Adrenal gland (tissue), 12 donors: ENCODE measurements around the gene MED12L. TPM values are rescaled to one million over a fixed set of nuclear protein-coding genes. Genes with fewer than 3 reads are reported as not detected.
A peak's percentile ranks its signal among the peaks of the same experiment; 100 is the strongest.

Source experiments
- DNase-seq, 7 donors: peaks; one replicate each; pipeline ENCODE4 v3.0.0-alpha.2; 2019 to 2020
- H3K27ac ChIP-seq, 5 donors: fragments of 200-600 bp; sonication (generic) in 4 of 5; 1 replicate in 3 of 5; 2 replicates in 2 of 5; pipeline versions ENCODE4 v1.5.1 to v1.8.0; 2016 to 2020; ENCODE audit warnings: mild to moderate bottlenecking in 1 of 5
- H3K27me3 ChIP-seq: fragments of 200-600 bp; 2 replicates; pipeline ENCODE4 v1.8.0; 2021
- H3K36me3 ChIP-seq, 2 donors: fragments of 200-600 bp; replicated peaks in 1 of 2; 1 replicate in 1 of 2; 2 replicates in 1 of 2; pipeline versions ENCODE4 v1.5.1 to v1.8.0; 2018 to 2022
- H3K4me1 ChIP-seq, 2 donors: fragments of 200-600 bp; replicated peaks in 1 of 2; 1 replicate in 1 of 2; 2 replicates in 1 of 2; pipeline versions ENCODE4 v1.5.1 to v1.8.0; 2018 to 2021
- H3K4me3 ChIP-seq, 4 donors: fragments of 200-600 bp; sonication (generic) in 3 of 4; one replicate each; pipeline ENCODE4 v1.5.1; 2016 to 2018
- H3K9me3 ChIP-seq, 3 donors: fragments of 200-600 bp; sonication (generic) in 1 of 3; replicated peaks in 1 of 3; 1 replicate in 2 of 3; 2 replicates in 1 of 3; pipeline versions ENCODE4 v1.5.1 to v1.8.0; 2016 to 2021
- POLR2A ChIP-seq, 2 donors: fragments of 450-650 bp; IDR thresholded peaks; one replicate each; pipeline ENCODE4 v1.6.1; 2017; ENCODE audit warnings: antibody characterized with exemption in 2 of 2, mild to moderate bottlenecking in 2 of 2, moderate library complexity in 1 of 2
- WGBS, 4 donors: extraction: QIAGEN DNeasy Blood & Tissue Kit in 2 of 4; methylation state at CpG; one replicate each; pipeline versions ENCODE4 v1.1.5 to v1.1.7; 2013 to 2017; 5-methylcytosine and 5-hydroxymethylcytosine counted together
- intact Hi-C, 2 donors: fragments of 100-400 bp; cut with DNase I; formaldehyde crosslinking; loops; one replicate each; pipeline versions ENCODE4 v1.14.1 to v1.15.0; 2022 to 2023
- polyA plus RNA-seq, 3 donors: library from polyadenylated mRNA; stranded (reverse); fragments of 200-250 nt in 2 of 3; fragments of 350-450 nt in 1 of 3; fragmentation: Illumina TruSeq in 1 of 3; extraction: RNeasy Lipid Tissue Mini Kit (QIAGEN cat#74804) in 1 of 3; gene quantifications; one replicate each; pipeline ENCODE4 v1.2.3, GENCODE V29; 2013 to 2014
- total RNA-seq, 9 donors: library from RNA; depleted of rRNA in 4 of 9; stranded (reverse); fragments of >200 nt in 4 of 9; fragments of 120-200 nt in 1 of 9; fragmentation: NEBNext Ultra II Directional in 1 of 9; extraction: Animal tissue kit (Norgen Biotek cat#: 25700) in 1 of 9; gene quantifications; one replicate each; pipeline versions ENCODE4 v1.1.0 to v1.2.4, GENCODE V29; 2013 to 2023
- TF ChIP-seq, protein P1 (sequence below), 6 experiments: fragments of 450-650 bp in 4 of 6; fragments of 200-600 bp in 2 of 6; sonication (generic) in 1 of 6; IDR thresholded peaks; 1 replicate in 5 of 6; 2 replicates in 1 of 6; pipeline versions ENCODE4 v1.5.1 to v1.8.0; 2016 to 2021; ENCODE audit warnings: antibody characterized with exemption in 6 of 6, mild to moderate bottlenecking in 2 of 6, moderate library complexity in 1 of 6
- donor health status: healthy with polysubstance abuse.
- donor health status: Bipolar disorder and iron deficiency.
- donor health status: DM: yes; HTN: yes; CAD: no.
- donor health status: DM: no; HTN: no; CAD: no.
- donor health status: DM: no; HTN: no; CAD: no.
- donor health status: DM: yes; HTN: yes; CAD: no.

Gene MED12L
- total and polyA plus RNA-seq, 12 donors, result 0.77 to 25.0 (median 6.3) TPM

- Histone ChIP-seq H3K36me3 (no peaks in the 10 kb centered on the region), H3K27ac (no peak overlapping the region), H3K27me3 (no peaks in the 10 kb centered on the region), H3K4me1 (no peaks in the 10 kb centered on the region), H3K4me3 (no peak overlapping the region), H3K9me3 (no peaks in the 10 kb centered on the region)
- WGBS, 4 donors, result 47 to 55% (median 51%) methylated on average over 2 of the region's 2 CpGs
- TF ChIP-seq, protein P1, sequence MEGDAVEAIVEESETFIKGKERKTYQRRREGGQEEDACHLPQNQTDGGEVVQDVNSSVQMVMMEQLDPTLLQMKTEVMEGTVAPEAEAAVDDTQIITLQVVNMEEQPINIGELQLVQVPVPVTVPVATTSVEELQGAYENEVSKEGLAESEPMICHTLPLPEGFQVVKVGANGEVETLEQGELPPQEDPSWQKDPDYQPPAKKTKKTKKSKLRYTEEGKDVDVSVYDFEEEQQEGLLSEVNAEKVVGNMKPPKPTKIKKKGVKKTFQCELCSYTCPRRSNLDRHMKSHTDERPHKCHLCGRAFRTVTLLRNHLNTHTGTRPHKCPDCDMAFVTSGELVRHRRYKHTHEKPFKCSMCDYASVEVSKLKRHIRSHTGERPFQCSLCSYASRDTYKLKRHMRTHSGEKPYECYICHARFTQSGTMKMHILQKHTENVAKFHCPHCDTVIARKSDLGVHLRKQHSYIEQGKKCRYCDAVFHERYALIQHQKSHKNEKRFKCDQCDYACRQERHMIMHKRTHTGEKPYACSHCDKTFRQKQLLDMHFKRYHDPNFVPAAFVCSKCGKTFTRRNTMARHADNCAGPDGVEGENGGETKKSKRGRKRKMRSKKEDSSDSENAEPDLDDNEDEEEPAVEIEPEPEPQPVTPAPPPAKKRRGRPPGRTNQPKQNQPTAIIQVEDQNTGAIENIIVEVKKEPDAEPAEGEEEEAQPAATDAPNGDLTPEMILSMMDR (IDR thresholded peaks at IDR 0.05), result no peak
- TF ChIP-seq POLR2A (IDR thresholded peaks at IDR 0.05), result no peak
- peak in 1 of 7 donors; percentile 2 for DNase-seq
- intact Hi-C loops, result no loop called here
Observed at GRCh38 chr3:151356794-151357462, 271.5 kb downstream of the MED12L start.

- Histone ChIP-seq H3K9me3 (no peaks in the 10 kb centered on the region), H3K36me3 (no peaks in the 10 kb centered on the region), H3K4me3 (no peak overlapping the region), H3K27ac (no peak overlapping the region), H3K27me3 (no peaks in the 10 kb centered on the region), H3K4me1 (no peaks in the 10 kb centered on the region)
- 60 to 77% (median 71%) methylated on average over 2 of the region's 2 CpGs for WGBS, 4 donors
- TF ChIP-seq POLR2A (IDR thresholded peaks at IDR 0.05), result no peak
- TF ChIP-seq, protein P1 (IDR thresholded peaks at IDR 0.05), result no peak
- intact Hi-C loops, result no loop called here
- DNase-seq, result no peak
Observed at GRCh38 chr3:151357463-151357850, 272.0 kb downstream of the MED12L start.

GRCh38 chr3:151362751-151363174 lies 277.3 kb downstream of the MED12L start:
- no peak overlapping the region for H3K4me3 ChIP-seq
- intact Hi-C loops, result no loop called here
- no peaks in the 10 kb centered on the region for H3K4me1 ChIP-seq
- TF ChIP-seq, protein P1 (IDR thresholded peaks at IDR 0.05), result no peak
- no peak for TF ChIP-seq POLR2A (IDR thresholded peaks at IDR 0.05)
- no peaks in the 10 kb centered on the region for H3K36me3 ChIP-seq
- H3K27me3 ChIP-seq, result no peaks in the 10 kb centered on the region
- no peak for DNase-seq
- no peak overlapping the region for H3K27ac ChIP-seq
- no peaks in the 10 kb centered on the region for H3K9me3 ChIP-seq
- WGBS, 4 donors, result 62 to 80% (median 70%) methylated on average over 3 of the region's 3 CpGs

- 83 to 92% (median 88%) methylated on average over 3 of the region's 3 CpGs for WGBS, 4 donors
- H3K36me3 ChIP-seq, result no peaks in the 10 kb centered on the region
- H3K27me3 ChIP-seq, result no peaks in the 10 kb centered on the region
- H3K27ac ChIP-seq, result no peak overlapping the region
- peaks cover 4 to 7% of the 10 kb centered on the region in 2 donors for H3K4me1 ChIP-seq
- no peaks in the 10 kb centered on the region for H3K9me3 ChIP-seq
- no peak overlapping the region for H3K4me3 ChIP-seq
- TF ChIP-seq POLR2A (IDR thresholded peaks at IDR 0.05), result no peak
- TF ChIP-seq, protein P1 (IDR thresholded peaks at IDR 0.05), result no peak
- DNase-seq, result no peak
- intact Hi-C loops, result no loop called here
Observed at GRCh38 chr3:151366993-151367392, 281.5 kb downstream of the MED12L start.
